ENCODE data around the gene C3orf22.

C3orf22 gene

GRCh38 chr3:126557415-126557745, 1.4 kb downstream of the C3orf22 start:
- in situ Hi-C loops (cut with MboI; ENCODE audit: low sequenced_read_pairs) = no loop called here

GRCh38 chr3:126556637-126557414, 1.9 kb downstream of the C3orf22 start:
- in situ Hi-C loops (cut with MboI; ENCODE audit: low sequenced_read_pairs) = no loop called here

- in situ Hi-C loops (cut with MboI; ENCODE audit: low sequenced_read_pairs) = no loop called here
Observed at GRCh38 chr3:126555795-126556636, 2.7 kb downstream of the C3orf22 start.

DNA sequence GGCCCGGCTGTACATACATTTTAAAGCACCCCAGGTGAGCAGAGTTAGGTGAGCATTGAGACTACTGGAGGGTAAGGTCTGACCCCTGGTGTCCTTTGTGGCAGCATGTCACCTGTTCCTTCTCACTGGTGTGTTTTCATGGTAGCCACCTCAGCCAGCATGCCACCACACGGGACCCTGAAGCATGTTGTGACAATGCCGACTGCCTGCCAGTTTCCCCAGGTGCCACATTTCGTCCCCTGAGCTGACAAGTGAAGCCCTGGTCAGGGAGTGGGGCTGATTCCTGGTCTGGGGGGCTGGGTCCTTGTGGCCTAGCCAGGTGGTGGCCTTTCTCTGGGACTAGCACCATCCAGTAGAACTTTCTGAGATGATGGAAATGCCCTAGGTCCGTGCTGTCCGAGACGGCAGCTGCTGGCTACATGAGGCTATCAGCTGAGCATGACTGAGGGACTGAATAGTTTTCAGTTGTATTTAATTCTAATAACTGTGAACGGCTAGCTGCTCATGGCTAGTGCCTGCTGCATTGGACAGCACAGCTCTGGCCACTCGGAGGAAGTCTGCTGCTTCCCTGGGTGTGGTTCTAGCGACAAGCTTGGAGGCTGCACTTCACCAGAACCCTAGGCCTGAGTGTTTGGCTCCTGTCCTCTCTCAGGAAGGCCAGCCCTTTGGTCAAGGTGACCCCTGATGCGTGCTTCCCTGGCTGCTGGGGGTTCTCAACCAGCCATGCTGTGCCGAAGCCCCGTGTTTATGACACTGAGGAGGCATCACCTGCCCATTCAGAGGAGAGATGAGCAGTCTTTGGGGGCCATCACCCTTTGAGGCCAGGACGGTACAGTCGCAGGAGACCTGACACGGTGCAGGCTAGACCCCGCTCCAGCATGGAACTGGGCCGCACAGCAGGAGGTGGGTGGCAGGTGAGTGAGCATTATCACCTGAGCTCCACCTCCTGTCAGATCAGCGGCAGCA, 3.9 kb downstream of the C3orf22 start:
- in situ Hi-C loops (cut with MboI; ENCODE audit: low sequenced_read_pairs) = no loop called here

- in situ Hi-C loops (cut with MboI; ENCODE audit: low sequenced_read_pairs) = no loop called here
Observed at GRCh38 chr3:126553284-126554084, 5.2 kb downstream of the C3orf22 start.

- in situ Hi-C loops (cut with MboI; ENCODE audit: low sequenced_read_pairs) = no loop called here
Observed at GRCh38 chr3:126552688-126553283, 5.9 kb downstream of the C3orf22 start.

DNA sequence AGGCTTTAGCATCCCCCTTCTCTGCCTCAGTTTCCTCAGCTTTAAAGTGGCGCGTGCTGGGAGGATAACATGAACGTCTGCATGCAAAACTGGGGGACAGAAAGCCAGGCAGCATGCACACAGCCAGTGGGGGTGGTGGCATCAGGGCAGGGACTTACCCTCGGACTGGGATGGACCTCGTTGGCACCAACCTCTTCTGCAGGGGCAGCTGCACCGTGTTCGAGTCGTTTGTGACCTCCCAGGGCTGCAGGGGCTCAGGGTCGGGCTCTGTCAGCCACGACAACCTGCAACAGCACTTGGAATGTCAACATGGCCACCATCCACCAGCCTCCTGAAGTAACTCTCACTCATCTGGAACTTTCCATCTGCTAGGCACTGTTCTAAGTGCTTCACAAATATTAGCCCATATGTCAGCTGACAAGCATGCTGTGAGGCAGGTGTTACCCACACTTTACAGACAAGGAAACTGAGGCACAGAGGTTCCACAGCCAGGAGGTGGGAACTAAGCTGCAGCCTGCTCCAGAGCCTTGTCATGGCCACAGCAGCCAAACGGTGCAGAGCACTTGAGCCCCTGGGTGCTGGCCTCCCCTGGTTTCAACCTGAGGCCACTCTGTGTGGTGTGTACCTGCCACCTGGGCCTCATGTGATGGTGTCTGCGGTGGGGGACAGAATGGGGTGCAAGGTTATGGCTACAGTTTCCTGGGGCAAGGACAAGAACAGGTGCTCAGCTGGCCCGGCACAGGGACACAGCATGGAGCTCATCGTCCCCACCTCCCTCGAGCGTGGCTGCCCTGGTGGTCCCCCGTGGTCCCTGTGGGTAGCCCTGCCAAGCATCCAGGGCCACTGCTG, 6.7 kb downstream of the C3orf22 start:
- in situ Hi-C loops (cut with MboI; ENCODE audit: low sequenced_read_pairs) = no loop called here

GRCh38 chr3:126551121-126551838, 7.5 kb downstream of the C3orf22 start:
- in situ Hi-C loops (cut with MboI; ENCODE audit: low sequenced_read_pairs) = no loop called here

DNA sequence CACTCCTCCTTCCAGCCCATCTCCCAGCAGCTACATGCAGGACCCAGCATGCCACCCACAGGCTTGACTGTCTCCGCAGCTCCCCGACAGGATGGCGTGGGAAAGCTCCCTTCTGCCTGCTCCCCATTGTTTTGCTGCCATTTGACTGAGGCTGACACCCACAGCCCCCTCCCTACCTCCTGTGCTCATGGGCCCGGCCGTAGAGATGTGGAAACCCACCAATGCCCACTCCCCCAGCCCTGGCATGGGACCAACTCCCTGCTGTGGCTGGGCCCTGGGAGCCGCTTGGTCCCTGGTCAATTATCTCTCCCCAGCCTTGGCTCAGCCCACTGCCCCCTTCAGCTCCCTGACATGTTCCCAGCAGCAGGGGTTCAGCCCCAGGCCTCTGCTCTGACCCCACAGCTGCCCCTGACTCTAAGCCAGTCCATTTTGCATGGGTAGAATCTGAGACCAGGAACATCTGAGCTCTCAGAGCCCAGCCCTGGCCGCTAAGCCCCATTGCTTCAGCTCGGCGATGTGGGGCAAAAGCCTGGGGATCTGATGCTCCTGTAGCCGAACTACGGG, 8.2 kb downstream of the C3orf22 start:
- in situ Hi-C loops (cut with MboI; ENCODE audit: low sequenced_read_pairs) = no loop called here

DNA sequence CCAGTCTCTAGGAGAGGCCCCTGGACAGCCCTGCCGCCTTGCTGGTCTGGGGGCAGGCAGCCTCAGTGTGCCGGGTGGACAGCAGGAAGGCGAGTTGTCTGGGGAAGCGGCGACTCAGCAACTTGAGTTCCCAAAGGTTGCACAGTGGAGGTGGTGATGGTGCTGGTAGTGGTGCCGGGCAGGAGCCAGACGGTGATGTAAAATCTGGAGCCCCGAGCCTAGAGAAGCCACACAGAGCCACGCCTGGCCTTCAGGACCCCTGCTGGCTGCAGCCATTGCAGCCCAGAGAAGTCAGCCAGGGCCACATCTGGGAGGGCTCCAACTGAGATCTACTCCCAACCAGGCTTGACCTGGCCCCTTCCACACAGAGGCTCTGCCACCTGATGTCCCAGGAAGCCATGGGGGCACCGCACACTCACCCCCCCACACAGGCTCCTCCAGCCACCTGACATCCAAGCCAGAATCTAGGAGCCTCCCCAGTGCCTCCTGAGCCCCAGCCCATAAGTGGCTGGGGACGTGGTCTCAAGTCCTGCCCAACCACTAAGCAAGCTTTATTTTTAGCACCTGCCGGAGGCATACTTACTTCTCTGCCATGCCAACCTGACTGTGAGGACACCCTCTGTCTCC, 8.8 kb downstream of the C3orf22 start:
- in situ Hi-C loops (cut with MboI; ENCODE audit: low sequenced_read_pairs) = no loop called here

DNA sequence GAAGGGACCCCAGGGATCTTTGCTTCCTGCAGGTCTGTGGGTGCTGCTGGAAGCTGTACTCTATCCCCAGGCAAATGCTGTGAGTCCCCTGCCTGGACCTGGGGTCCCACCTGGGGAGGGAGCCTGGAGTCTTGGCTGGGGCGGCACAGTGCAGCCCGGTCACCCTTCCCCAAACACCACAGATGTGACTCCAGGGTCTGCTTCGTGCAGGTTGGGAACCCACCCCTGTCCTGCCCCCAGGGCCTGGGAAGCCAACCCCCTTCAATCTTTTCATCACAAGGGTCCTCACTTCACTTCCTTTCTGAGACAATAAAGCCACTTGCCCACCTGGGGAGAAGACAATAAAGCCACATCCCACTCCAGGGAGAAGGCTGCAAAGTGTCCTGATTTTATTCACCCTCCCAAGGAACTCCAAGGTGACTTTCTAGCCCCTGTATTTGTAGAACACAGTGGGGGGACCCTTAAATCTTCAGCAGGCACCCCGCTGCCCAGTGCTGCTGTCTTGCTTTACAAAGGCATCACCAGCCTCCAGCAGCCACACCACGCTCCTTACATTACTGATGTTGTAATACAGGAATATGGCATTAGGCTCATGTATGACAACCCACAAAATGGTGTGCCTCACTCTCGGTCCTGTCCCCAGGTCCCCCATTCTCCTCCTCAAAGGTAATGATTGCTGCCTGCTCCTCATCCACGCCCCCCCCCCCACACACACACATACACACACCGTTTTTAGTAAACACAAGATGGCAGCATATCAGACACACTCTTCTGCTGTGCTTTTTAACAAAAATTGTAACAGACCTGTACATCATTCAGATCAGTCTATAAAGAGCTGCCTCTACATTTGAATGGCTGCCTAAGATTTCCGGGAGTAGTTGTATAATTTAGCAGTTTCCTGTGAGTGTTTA, 9.9 kb downstream of the C3orf22 start:
- in situ Hi-C loops (cut with MboI; ENCODE audit: low sequenced_read_pairs) = no loop called here

- in situ Hi-C loops (cut with MboI; ENCODE audit: low sequenced_read_pairs) = no loop called here
Observed at GRCh38 chr3:126547721-126548120, 11.0 kb downstream of the C3orf22 start.

DNA sequence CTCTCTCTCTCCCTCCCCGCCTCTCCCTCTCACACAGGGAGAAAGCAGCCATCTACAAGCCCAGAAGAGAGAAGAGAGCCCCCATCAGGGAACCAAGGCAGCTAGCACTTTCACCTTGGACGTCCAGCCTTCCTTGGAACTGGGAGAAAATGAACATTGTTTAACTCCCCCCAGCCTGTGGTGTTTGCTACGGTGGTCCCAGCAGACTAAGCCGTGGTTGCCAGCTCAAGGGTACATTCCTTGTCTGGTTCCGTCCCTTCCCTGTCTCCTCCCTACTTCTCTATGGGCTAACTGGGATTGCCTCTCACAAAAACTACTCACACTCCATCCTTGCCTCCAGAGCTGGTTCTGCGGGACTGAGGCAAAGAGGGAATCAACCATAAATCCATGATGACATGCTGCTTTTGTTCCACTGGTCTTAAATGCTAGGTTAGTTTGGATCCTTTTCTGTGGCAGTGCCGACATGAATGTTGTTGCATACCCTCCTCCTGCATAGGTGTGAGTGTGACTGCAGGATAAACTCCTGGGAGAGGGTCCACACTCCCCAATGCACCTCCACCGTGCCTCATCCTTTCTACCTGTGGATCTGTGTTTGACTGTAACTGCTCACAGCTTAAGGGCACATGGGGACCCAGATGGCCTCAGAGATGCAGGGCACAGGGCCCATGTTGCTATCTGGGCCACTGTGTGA, 12.0 kb downstream of the C3orf22 start:
- in situ Hi-C loops (cut with MboI; ENCODE audit: low sequenced_read_pairs) = no loop called here

DNA sequence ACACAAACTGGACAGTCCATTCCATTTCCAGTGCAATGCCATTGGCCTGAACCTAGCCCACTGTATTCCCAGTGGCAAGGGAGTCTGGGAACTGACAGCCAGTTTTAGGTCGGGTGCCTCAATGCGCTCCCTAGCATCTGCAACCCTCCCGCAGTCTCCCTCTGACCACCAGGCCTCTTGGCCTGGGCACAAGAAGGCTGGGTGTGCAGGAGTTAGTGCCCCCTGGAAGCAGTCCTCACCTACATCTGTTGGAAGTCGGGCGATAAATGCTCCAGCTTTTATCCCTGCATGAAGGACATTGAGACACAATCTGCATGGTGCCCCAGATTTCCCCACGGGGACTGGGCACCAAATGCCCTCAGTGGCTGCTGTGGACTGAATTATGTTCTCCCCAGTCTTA, 12.7 kb downstream of the C3orf22 start:
- in situ Hi-C loops (cut with MboI; ENCODE audit: low sequenced_read_pairs) = no loop called here

DNA sequence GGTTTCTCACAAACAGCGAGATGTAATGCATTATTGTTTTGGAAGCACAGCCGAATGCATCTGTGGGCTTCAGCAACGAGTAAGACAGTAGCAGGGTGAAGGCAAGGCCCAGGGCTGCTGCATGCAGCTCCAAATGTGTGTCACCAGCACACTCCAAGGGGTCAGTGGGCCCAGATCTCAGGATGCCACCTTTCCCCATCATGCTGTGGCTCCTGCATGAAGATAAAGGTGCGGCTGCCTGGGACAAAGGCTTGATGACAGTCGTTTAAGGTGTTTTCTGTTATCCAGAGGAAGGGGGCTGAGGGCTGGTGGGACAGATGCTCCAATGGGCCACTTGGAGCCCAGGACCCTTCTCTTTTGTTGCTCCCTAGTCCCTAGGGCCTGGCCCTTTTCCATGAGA, 13.2 kb downstream of the C3orf22 start:
- in situ Hi-C loops (cut with MboI; ENCODE audit: low sequenced_read_pairs) = no loop called here
